Astrocyte of the cerebellum (primary cell): Measurements from ENCODE around the gene SLC5A5.

Source experiments
- DNase-seq: peaks from one replicate; pipeline ENCODE4 v3.0.0-alpha.2; 2011; ENCODE audit warnings: low read depth
- H3K4me3 ChIP-seq: 2 replicates; pipeline ENCODE4 v1.5.1; 2011; ENCODE audit warnings: mild to moderate bottlenecking, low read depth, low read length, moderate library complexity
- in situ Hi-C: cut with HindIII; loops from 2 replicates; pipeline ENCODE4 v1.10.0; 2017; ENCODE audit warnings: low sequenced_read_pairs
- TF ChIP-seq, protein P1 (sequence below): IDR thresholded peaks from 2 replicates; pipeline ENCODE4 v1.5.1; 2012; ENCODE audit warnings: low read length, low read depth, moderate library complexity, mild to moderate bottlenecking; ENCODE audit errors: missing control alignments

SLC5A5 gene

DNA sequence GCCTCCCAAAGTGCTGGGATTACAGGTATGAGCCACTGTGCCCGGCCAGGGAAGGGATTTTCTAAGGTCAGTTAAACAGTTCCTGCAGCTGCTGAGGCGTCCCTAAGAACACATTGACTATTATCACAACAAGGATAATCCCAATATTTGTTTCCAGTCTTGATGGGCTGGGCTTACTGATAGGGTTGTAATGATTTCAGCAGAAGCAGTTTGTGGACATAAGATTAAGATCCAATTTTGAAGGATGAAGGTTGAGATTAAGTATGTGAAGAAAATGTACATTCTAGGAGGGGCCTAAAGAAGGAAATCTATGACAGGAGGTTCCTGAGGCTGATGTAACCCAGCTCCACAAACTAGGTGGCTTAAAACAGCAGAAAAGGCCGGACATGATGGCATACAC lies 50.4 kb downstream of the SLC5A5 start:
- in situ Hi-C loops: no loop called here
- TF ChIP-seq, protein P1, sequence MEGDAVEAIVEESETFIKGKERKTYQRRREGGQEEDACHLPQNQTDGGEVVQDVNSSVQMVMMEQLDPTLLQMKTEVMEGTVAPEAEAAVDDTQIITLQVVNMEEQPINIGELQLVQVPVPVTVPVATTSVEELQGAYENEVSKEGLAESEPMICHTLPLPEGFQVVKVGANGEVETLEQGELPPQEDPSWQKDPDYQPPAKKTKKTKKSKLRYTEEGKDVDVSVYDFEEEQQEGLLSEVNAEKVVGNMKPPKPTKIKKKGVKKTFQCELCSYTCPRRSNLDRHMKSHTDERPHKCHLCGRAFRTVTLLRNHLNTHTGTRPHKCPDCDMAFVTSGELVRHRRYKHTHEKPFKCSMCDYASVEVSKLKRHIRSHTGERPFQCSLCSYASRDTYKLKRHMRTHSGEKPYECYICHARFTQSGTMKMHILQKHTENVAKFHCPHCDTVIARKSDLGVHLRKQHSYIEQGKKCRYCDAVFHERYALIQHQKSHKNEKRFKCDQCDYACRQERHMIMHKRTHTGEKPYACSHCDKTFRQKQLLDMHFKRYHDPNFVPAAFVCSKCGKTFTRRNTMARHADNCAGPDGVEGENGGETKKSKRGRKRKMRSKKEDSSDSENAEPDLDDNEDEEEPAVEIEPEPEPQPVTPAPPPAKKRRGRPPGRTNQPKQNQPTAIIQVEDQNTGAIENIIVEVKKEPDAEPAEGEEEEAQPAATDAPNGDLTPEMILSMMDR: no peak
- DNase-seq: no peak
- H3K4me3 ChIP-seq: no peak overlapping the region

DNA sequence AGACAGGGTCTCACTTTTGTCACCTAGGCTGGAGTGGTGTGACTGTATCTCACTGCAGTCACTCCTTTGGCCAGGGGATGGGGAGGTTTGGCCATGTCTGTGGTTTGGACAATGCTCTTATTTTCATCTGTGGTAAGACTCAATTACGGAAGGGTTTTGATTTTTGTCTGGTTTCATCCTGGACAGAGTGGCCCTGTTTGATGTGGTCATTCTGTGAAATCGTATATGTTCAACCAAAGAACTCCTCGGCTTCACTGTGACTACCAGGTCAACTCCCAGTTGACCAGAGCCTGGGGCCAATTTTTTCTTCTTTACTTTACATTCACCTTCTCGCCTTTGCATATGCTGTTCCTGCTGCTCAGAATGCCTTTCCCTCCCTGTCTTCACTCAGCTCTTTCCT lies 54.3 kb downstream of the SLC5A5 start:
- in situ Hi-C loops: no loop called here
- no peak overlapping the region for H3K4me3 ChIP-seq
- no peak for DNase-seq
- TF ChIP-seq, protein P1: no peak

DNA sequence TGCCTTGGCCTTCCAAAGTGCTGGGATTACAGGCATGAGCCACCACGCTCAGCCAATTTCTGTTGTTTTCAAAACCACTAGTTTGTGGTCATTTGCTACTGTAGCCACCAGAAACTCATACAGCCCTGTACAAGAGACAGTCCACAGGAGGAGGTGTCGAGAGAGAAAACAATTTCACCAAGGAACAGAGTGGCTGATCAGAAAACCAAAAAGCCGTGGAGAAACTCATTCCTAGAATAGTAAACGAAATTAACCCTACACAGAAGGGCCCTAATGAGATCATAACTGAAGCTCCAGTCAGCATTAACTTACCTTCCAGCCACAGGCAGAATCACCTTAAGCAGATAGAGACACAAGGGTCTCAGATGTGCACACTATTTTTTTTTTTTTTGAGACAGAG lies 57.3 kb downstream of the SLC5A5 start:
- H3K4me3 ChIP-seq: no peak overlapping the region
- TF ChIP-seq, protein P1: no peak
- in situ Hi-C loops: no loop called here
- no peak for DNase-seq

DNA sequence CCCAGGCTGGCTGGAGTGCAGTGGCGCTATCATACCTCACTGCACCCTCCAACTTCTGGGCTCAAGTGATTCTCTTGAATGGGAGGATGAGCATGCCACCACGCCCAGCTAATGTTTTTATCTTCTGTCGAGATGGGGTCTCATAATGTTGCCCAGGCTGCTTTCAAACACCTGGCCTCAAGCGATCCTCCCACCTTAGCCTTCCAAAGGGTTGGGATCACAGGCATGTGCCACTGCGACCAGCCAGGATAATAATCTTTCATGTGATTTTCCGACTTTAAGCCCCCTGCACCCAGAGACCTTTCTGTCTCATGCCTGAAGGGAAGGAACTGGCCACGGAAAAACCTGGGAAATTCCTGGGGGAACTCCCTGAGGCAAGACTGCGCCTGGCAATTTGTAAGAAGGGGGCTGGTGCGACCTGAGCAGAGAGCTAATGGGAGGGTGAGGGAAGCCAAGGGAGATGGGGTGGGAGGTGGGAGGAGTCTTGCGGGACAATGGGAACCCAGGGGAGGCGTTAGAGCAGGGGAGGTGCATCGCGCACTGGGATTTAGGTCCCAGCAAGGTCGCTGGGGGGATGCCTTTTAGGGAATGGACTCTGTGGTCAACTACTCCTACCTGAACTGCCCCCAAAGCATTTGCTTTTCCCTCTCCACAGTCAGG lies 59.9 kb downstream of the SLC5A5 start:
- in situ Hi-C loops: no loop called here
- DNase-seq: no peak
- peak overlapping the region; percentile 81 for H3K4me3 ChIP-seq
- TF ChIP-seq, protein P1: no peak

DNA sequence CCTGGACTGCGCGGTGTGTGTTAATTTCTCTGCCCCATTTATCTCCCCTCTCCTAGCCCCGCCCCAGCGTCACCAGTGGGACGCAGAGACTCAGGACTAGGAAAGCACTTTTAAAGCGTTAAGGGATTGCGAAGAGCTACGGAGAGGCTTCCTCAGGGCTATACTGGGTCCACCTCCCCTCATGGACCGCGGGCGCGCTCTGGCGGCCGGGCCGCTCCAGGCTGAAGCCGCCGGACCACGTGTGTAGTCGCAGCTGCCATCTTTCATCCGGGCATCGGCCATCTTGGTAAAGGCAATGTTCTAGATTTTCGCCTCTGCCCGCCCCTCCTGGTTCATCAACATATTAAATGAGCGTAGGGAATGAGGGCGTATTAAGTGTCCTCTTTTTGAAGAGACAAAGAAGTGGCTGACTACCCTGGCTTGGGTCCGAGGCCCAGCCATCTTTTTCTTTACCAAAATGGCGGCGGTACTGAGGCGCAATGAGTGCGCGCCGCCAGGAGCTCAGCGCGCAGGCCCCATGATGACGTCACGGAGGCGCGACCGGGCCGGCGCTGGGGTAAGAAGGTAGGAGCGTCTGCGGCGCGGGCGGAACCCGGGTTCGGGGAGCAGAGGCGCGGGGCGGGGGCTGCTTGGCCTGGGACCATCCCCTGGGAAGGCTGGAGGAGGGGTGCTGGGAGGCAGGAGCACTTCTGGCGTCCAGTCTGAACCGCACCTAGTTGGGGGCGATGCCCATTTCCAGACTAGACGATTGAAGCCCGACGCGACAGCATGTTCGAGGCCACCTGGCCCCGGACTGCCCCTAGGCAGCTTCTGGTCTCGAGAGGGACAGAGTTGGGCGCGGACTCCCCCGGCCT lies 61.0 kb downstream of the SLC5A5 start, which contains the start of gene CCDC124:
Gene CCDC124 (plus strand): TSS at position 531 of the 854 bp plus-strand sequence. CDS start 3,406 bp downstream, outside the sequence.
- peak within 1 kb of the TSS; percentile 81 for H3K4me3 ChIP-seq
- in situ Hi-C loops: no loop called here
- peak; percentile 68 for DNase-seq
- TF ChIP-seq, protein P1: peak; percentile 91

DNA sequence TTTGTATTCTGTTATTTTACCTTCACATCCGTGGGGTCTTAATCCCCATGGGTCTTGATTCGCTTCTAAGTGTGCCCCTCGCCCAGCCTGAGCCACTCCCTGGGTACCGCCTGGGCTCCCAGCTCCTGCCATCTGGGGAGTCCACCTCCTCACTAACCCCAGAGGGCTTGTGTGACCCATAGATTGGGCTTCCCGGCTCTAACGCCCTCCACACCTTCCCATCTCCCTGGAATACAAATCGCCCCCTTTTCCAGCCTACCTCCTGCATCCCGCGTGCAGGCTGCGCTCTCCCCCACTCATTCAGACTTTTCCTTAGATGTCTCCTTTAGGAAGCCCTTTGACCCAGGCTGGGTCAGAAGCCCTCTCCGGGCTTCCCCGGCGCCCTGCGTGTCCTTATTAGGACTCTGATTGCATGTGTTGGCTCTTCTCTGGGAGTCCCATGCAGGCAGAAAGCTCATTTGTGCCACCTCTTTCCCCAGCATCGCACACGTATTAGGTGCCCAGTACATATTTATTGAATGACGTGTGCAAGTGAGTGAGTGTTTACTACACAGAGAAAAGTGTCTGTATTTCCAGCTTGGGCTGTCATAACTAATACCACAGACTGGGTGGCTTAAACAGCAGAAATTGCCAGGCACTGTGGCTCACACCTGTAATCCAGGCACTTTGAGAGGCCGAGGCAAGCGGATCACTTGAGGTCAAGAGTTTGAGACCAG lies 61.8 kb downstream of the SLC5A5 start:
- TF ChIP-seq, protein P1: no peak
- in situ Hi-C loops: no loop called here
- DNase-seq: no peak

More for the DNA sequence above, 61.8 kb downstream of the SLC5A5 start:
- H3K4me3 ChIP-seq: peak overlapping the region; percentile 81
